ENCODE data around the gene ADCK2.
A peak's percentile ranks its signal among the peaks of the same experiment; 100 is the strongest.
"Not testable (repeated sequence)": the region's sequence is repeated elsewhere in the genome, so short reads cannot be mapped to it uniquely, and the experiment has no call there.

The ADCK2 gene

GRCh38 chr7:140707132-140707531 is 34.4 kb downstream of the ADCK2 start:
- DNase-seq (no peak), ATAC-seq (replicated peaks) (no peak)
- Mint-ChIP-seq H3K36me3 (peaks cover 22 to 25% of the 10 kb centered on the region in 2 donors), H3K9me3 (no peaks in the 10 kb centered on the region), H3K4me1 (no peaks in the 10 kb centered on the region), H3K27ac (no peak overlapping the region), H3K4me3 (no peak overlapping the region), H3K27me3 (no peaks in the 10 kb centered on the region)

- not testable (repeated sequence) for H3K27me3 Mint-ChIP-seq; H3K9me3 Mint-ChIP-seq; H3K4me1 Mint-ChIP-seq; H3K27ac Mint-ChIP-seq; H3K4me3 Mint-ChIP-seq; ATAC-seq (replicated peaks); DNase-seq
- H3K36me3 Mint-ChIP-seq = peaks cover 32% of the 10 kb centered on the region in 2 donors
These were observed 36.0 kb downstream of the ADCK2 start for GRCh38 chr7:140708764-140709163.

- not testable (repeated sequence) for DNase-seq; H3K9me3 Mint-ChIP-seq; ATAC-seq (replicated peaks); H3K27me3 Mint-ChIP-seq; H3K4me3 Mint-ChIP-seq; H3K27ac Mint-ChIP-seq; H3K4me1 Mint-ChIP-seq
- peaks cover 32 to 33% of the 10 kb centered on the region in 2 donors for H3K36me3 Mint-ChIP-seq
These were observed 39.6 kb downstream of the ADCK2 start for GRCh38 chr7:140712392-140712791.

GRCh38 chr7:140714331-140715040 is 41.7 kb downstream of the ADCK2 start:
- ATAC-seq (replicated peaks) (no peak), DNase-seq (no peak)
- no peak overlapping the region for H3K27ac Mint-ChIP-seq
- H3K27me3 Mint-ChIP-seq = no peaks in the 10 kb centered on the region
- peaks cover 1% of the 10 kb centered on the region in 2 donors for H3K4me1 Mint-ChIP-seq
- H3K9me3 Mint-ChIP-seq = peaks cover 2 to 4% of the 10 kb centered on the region in 2 donors
- H3K4me3 Mint-ChIP-seq = no peak overlapping the region
- peaks cover 32 to 33% of the 10 kb centered on the region in 2 donors for H3K36me3 Mint-ChIP-seq

GRCh38 chr7:140719721-140720120 is 47.0 kb downstream of the ADCK2 start:
- DNase-seq = no peak
- Mint-ChIP-seq H3K27me3 (no peaks in the 10 kb centered on the region), H3K9me3 (no peaks in the 10 kb centered on the region), H3K4me3 (no peak overlapping the region), H3K27ac (no peak overlapping the region), H3K36me3 (peaks cover 5 to 18% of the 10 kb centered on the region in 2 donors), H3K4me1 (peaks cover 8 to 10% of the 10 kb centered on the region in 2 donors)
- ATAC-seq (replicated peaks) = peak in 1 of 2 donors; percentile 29

- Mint-ChIP-seq H3K27ac (no peak overlapping the region), H3K27me3 (no peaks in the 10 kb centered on the region), H3K4me3 (no peak overlapping the region), H3K4me1 (peaks cover 8 to 10% of the 10 kb centered on the region in 2 donors), H3K9me3 (no peaks in the 10 kb centered on the region), H3K36me3 (peaks cover 0 to 20% of the 10 kb centered on the region in 2 donors)
- DNase-seq = no peak
- no peak for ATAC-seq (replicated peaks)
These were observed 49.5 kb downstream of the ADCK2 start for GRCh38 chr7:140722254-140722653.

- H3K27ac Mint-ChIP-seq = no peak overlapping the region
- peaks cover 8 to 10% of the 10 kb centered on the region in 2 donors for H3K4me1 Mint-ChIP-seq
- no peak overlapping the region for H3K4me3 Mint-ChIP-seq
- H3K9me3 Mint-ChIP-seq = no peaks in the 10 kb centered on the region
- ATAC-seq (replicated peaks) (no peak), DNase-seq (no peak)
- peaks cover 0 to 20% of the 10 kb centered on the region in 2 donors for H3K36me3 Mint-ChIP-seq
- H3K27me3 Mint-ChIP-seq = no peaks in the 10 kb centered on the region
These were observed 50.3 kb downstream of the ADCK2 start for GRCh38 chr7:140723006-140723405.

- Mint-ChIP-seq H3K4me1 (peaks cover 8 to 10% of the 10 kb centered on the region in 2 donors), H3K27me3 (no peaks in the 10 kb centered on the region), H3K4me3 (no peak overlapping the region), H3K27ac (no peak overlapping the region), H3K9me3 (no peaks in the 10 kb centered on the region), H3K36me3 (peaks cover 0 to 20% of the 10 kb centered on the region in 2 donors)
- ATAC-seq (replicated peaks) (no peak), DNase-seq (no peak)
These were observed 50.8 kb downstream of the ADCK2 start for GRCh38 chr7:140723574-140723973.

- ATAC-seq (replicated peaks) (no peak), DNase-seq (no peak)
- no peak overlapping the region for H3K4me3 Mint-ChIP-seq
- no peaks in the 10 kb centered on the region for H3K9me3 Mint-ChIP-seq
- H3K36me3 Mint-ChIP-seq = peaks cover 3 to 22% of the 10 kb centered on the region in 2 donors
- no peak overlapping the region for H3K27ac Mint-ChIP-seq
- peaks cover 6 to 7% of the 10 kb centered on the region in 2 donors for H3K4me1 Mint-ChIP-seq
- H3K27me3 Mint-ChIP-seq = no peaks in the 10 kb centered on the region
These were observed 52.0 kb downstream of the ADCK2 start for GRCh38 chr7:140724706-140725105.

- peaks cover 7 to 25% of the 10 kb centered on the region in 2 donors for H3K36me3 Mint-ChIP-seq
- ATAC-seq (replicated peaks) (no peak), DNase-seq (no peak)
- no peak overlapping the region for H3K4me3 Mint-ChIP-seq
- no peak overlapping the region for H3K27ac Mint-ChIP-seq
- no peaks in the 10 kb centered on the region for H3K4me1 Mint-ChIP-seq
- H3K27me3 Mint-ChIP-seq = no peaks in the 10 kb centered on the region
- no peaks in the 10 kb centered on the region for H3K9me3 Mint-ChIP-seq
These were observed 53.5 kb downstream of the ADCK2 start for GRCh38 chr7:140726281-140726680.

- DNase-seq (no peak), ATAC-seq (replicated peaks) (no peak)
- H3K9me3 Mint-ChIP-seq = no peaks in the 10 kb centered on the region
- no peaks in the 10 kb centered on the region for H3K27me3 Mint-ChIP-seq
- no peaks in the 10 kb centered on the region for H3K4me1 Mint-ChIP-seq
- H3K36me3 Mint-ChIP-seq = peaks cover 19 to 28% of the 10 kb centered on the region in 2 donors
- H3K27ac Mint-ChIP-seq = no peak overlapping the region
- H3K4me3 Mint-ChIP-seq = no peak overlapping the region
These were observed 59.7 kb downstream of the ADCK2 start for GRCh38 chr7:140732416-140732815.

GRCh38 chr7:140734096-140734495 is 61.4 kb downstream of the ADCK2 start:
- ATAC-seq (replicated peaks) (no peak), DNase-seq (no peak)
- no peaks in the 10 kb centered on the region for H3K9me3 Mint-ChIP-seq
- peaks cover 24 to 33% of the 10 kb centered on the region in 2 donors for H3K36me3 Mint-ChIP-seq
- no peaks in the 10 kb centered on the region for H3K4me1 Mint-ChIP-seq
- H3K27ac Mint-ChIP-seq = no peak overlapping the region
- H3K4me3 Mint-ChIP-seq = no peak overlapping the region
- no peaks in the 10 kb centered on the region for H3K27me3 Mint-ChIP-seq

GRCh38 chr7:140734729-140735128 is 62.0 kb downstream of the ADCK2 start:
- Mint-ChIP-seq H3K27ac (no peak overlapping the region), H3K4me1 (no peaks in the 10 kb centered on the region), H3K36me3 (peaks cover 24 to 34% of the 10 kb centered on the region in 2 donors), H3K9me3 (no peaks in the 10 kb centered on the region), H3K27me3 (no peaks in the 10 kb centered on the region), H3K4me3 (no peak overlapping the region)
- no peak for ATAC-seq (replicated peaks)
- no peak for DNase-seq

GRCh38 chr7:140738280-140738679 is 65.5 kb downstream of the ADCK2 start:
- H3K27me3 Mint-ChIP-seq = no peaks in the 10 kb centered on the region
- ATAC-seq (replicated peaks) = no peak
- no peaks in the 10 kb centered on the region for H3K9me3 Mint-ChIP-seq
- H3K4me1 Mint-ChIP-seq = no peaks in the 10 kb centered on the region
- no peak for DNase-seq
- H3K27ac Mint-ChIP-seq = no peak overlapping the region
- H3K36me3 Mint-ChIP-seq = peaks cover 20 to 27% of the 10 kb centered on the region in 2 donors
- no peak overlapping the region for H3K4me3 Mint-ChIP-seq

- Mint-ChIP-seq H3K4me1 (peaks cover 3 to 13% of the 10 kb centered on the region in 2 donors), H3K36me3 (peaks cover 22 to 35% of the 10 kb centered on the region in 2 donors)
- not testable (repeated sequence) for H3K27ac Mint-ChIP-seq; H3K9me3 Mint-ChIP-seq; H3K4me3 Mint-ChIP-seq; H3K27me3 Mint-ChIP-seq; DNase-seq; ATAC-seq (replicated peaks)
These were observed 70.5 kb downstream of the ADCK2 start for GRCh38 chr7:140743255-140743654.
